Posterior vena cava (tissue), 2 donors: Measurements from ENCODE around the gene C1QTNF2. TPM values are rescaled to one million over a fixed set of nuclear protein-coding genes. Genes with fewer than 3 reads are reported as not detected.

Experiments used
- DNase-seq: peaks from one replicate; pipeline ENCODE4 v3.0.0-alpha.2; 2020; ENCODE audit warnings: low spot score
- intact Hi-C, 2 donors: fragments of 100-400 bp; cut with DNase I; formaldehyde crosslinking; loops; one replicate each; pipeline versions ENCODE4 v1.14.1 to v1.14.2; 2022 to 2023
- long read RNA-seq, 2 donors: library from polyadenylated mRNA; unstranded; transcript quantifications; one replicate each; pipeline ENCODE4 v2.0.0, GENCODE V29; 2020 to 2021
- total RNA-seq, 2 donors: library from RNA; stranded (reverse); fragmentation: NEBNext Ultra II Directional; extraction: Animal tissue kit (Norgen Biotek cat#: 25700); gene quantifications; one replicate each; pipeline ENCODE4 v1.2.1, GENCODE V29; 2021
- donor health status: DM: yes; HTN: yes; CAD: no.
- donor health status: DM: yes; HTN: yes; CAD: no.

The C1QTNF2 gene, protein sequence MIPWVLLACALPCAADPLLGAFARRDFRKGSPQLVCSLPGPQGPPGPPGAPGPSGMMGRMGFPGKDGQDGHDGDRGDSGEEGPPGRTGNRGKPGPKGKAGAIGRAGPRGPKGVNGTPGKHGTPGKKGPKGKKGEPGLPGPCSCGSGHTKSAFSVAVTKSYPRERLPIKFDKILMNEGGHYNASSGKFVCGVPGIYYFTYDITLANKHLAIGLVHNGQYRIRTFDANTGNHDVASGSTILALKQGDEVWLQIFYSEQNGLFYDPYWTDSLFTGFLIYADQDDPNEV
- total RNA-seq: 1 to 10 TPM; 7.1 to 9.7 TPM
- long read RNA-seq, donor 1, transcript C1QTNF2-201 (3 exons, 2,414 nt): major isoform, 14 of 16 reads
- long read RNA-seq, donor 1, partial matches to known transcripts: 0 of 16 reads
- long read RNA-seq, donor 1, other reads (novel, unspliced or antisense): 2 of 16 reads
- long read RNA-seq, donor 2, transcript C1QTNF2-201 (3 exons, 2,414 nt): major isoform, 37 of 53 reads
- long read RNA-seq, donor 2, partial matches to known transcripts: 5 of 53 reads
- long read RNA-seq, donor 2, other reads (novel, unspliced or antisense): 11 of 53 reads

DNA sequence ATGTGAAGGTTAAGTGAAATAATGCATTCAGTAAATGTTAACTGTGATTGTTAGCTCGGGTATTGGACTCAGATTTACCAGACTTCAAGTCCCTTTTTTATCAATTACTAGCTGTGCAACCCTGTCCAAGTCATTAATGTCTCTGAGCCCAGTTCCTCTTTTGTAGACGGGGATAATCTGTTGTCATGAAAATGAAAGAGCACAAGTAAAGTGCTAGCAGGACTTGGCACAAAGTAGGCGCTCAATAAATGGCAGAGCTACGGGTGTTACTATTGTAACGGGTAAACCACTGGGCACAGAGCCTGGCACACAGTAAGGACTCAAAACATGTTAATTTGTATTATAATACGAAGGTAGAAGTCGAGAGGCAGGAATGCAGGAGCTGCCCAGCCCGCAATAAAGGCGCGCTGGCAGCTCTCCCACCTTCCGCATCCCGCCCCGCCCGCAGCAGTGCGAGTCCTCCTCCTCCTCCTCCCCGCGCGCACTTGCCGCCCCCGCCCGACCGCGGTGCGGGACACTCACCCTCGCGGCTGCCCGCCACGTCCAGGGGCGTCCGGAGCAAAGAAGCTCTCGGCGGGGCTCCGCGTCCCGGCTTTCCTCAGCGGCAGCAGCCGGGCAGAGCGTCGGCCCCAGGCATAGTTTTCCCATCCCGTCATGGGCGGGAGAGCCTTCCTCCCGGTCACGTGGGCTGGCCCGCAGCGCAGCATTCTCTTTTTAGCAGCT, at the start of gene C1QTNF2:
C1QTNF2 (minus strand) TSS at position 637 of the 723 bp plus-strand sequence. CDS start 15,615 bp downstream, outside the sequence.
- intact Hi-C loops: no loop called here
- DNase-seq: peak; percentile 91

DNA sequence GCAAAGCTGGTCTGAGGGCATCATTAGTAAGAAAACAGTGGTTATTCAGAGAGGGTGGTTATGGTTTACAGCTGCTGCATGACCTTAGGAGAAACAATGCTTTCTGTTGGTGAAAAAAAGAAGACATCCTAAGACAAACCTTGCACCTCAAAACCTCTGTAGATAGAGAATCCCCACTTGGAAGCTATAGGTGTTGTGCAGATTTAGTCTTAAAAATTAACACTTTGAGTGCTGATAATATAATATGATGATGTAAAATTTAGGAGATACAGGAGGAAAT, 49.8 kb upstream of the C1QTNF2 start:
- intact Hi-C loops: no loop called here
- no peak for DNase-seq

DNA sequence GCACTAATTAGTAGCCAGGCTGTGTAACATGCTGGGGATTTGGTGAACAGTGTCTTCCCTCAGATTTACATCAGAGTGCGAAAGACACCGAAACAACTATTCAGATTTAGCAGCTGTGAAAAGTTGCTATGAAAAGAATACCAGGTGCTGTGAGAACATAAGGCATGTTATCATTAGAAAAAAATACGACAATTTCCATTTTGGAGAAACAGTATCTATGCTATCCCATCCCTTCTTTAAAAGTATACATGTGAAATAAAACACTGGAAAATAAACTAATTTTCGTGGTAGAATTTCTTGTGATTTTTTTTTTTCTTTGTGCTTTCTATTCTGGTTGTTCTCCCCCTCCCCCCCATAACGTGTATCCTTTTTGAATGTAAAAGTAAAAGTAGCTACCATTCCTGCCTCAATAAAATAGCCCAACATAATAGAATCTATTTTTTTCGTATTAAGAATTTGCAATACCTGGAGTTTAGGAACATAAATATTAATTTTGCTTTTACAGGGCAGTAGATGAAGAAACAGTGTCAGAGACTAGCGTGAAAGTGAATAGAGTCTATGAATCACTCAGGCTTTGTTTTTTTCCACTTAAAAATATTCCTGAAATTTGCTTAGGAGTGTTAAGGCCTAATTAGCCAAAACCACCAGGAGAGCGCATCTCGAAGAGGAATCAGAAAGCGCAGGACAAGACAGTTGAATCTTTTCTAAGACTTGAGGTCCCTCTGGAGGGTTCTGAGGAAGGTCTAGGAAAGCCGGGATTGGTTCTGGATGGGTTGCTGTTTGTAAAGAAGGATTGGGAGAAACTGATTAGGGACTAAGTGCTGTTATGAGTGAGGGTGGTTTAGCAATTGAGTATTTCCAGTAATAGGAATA, 49.3 kb upstream of the C1QTNF2 start:
- intact Hi-C loops: no loop called here
- no peak for DNase-seq

- intact Hi-C loops: no loop called here
- peak; percentile 98 for DNase-seq
Measured at GRCh38 chr5:160418561-160419457, 48.4 kb upstream of the C1QTNF2 start, which contains the start of gene SLU7. TSS of gene SLU7 (minus strand) at chr5:160419081. CDS start at chr5:160415294, 3,787 bp downstream.

DNA sequence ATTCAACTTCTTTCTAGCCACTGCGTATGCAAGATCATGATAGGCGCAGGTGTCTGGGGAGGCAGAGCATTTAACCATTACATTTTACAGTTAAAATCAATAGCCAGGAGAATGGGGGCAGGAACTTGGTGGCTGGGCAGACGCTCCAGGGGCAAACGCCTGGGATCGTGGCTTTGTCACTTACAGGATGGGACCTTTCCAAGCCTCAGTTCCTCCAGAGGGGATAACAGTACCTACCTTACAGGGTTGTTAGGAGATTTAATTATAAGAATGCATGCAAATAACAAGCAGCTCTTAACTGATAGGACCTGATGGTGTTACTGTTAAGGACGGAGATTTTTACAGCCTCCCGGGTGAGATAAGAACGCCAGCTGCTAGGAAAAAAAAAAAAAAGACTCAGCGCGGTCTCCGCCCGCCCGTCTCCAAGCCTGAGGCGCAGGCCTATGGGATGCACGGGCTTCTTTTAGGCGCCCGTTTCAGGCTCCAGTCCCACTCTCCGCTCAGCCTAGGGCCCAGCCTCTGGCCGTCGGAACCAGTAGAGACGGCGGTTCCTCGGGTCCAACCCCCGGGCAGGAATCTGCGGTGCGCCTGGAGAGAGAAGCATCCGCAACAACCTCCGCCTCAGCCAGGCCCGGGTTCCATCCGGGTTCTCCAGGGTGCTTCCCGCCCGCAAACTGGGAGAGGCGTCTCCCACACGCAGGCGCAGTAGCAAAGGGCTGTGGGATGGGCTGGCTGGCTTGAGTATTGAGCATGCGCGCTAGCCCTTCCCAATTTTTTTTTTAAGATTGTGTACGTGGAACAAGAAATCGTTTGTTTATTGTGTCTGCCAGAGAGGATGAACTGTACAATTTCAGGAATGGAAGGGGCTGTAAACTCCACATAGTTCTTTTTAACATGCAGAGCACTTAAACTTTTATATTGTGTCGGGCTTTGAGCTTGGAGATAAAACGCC, 29.3 kb upstream of the C1QTNF2 start, which contains the start of gene FAM200C:
FAM200C (minus strand) TSS at position 653 of the 952 bp plus-strand sequence. CDS start 4,564 bp downstream, outside the sequence.
- DNase-seq: peak; percentile 97
- intact Hi-C loops: loop anchor here in 1 of 2 donors (10.0 kb wide), 1 partner anchor 375 kb away; no protein-coding TSS in a partner anchor

DNA sequence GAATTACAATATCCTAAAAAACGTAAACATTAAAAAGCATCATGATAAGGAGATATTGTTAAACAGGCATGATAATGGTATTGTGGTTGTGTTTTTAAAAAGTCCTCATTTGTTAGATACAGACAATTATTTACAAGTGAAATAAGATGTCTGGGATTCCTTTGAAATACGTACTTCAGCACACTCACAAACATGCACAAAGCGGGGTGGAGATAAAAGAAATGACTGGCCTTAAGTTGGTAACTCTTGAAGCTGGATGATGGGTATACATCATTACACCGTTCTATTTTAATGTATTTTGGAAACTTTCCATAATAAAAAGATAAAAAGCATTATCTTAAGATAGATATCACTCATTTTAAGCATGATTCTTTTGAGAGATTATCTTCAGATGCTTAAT, 28.4 kb upstream of the C1QTNF2 start:
- DNase-seq: no peak
- intact Hi-C loops: loop anchor here in 1 of 2 donors (10.0 kb wide), 1 partner anchor 374 kb away; no protein-coding TSS in a partner anchor

DNA sequence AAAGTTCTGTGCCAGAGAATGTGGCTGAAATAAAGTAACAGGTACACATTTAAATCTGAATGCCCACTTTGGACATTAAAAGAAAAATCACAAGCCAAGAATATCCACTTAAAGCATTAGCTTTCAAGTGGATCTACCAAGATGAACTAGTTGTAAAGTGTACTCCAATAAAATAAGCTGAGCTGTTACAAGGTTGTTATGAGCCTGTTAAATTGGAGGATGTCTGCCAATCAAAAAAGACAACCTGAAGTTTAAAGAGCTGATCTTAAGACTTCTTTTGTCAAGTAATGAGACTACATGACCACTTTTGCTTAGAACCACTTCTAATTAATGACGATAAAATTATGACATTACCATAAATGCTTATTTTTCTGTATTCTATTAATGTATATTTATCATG, 27.1 kb upstream of the C1QTNF2 start:
- no peak for DNase-seq
- intact Hi-C loops: loop anchor here in 1 of 2 donors (10.0 kb wide), 1 partner anchor 373 kb away; no protein-coding TSS in a partner anchor

GRCh38 chr5:160395111-160395510, 24.7 kb upstream of the C1QTNF2 start:
- intact Hi-C loops: loop anchor here in 1 of 2 donors (10.0 kb wide), 1 partner anchor 370 kb away; no protein-coding TSS in a partner anchor
- DNase-seq: no peak

GRCh38 chr5:160390787-160391696, 20.6 kb upstream of the C1QTNF2 start:
- DNase-seq: no peak
- intact Hi-C loops: loop anchor here in 1 of 2 donors (5.0 to 10.0 kb wide), 3 partner anchors 44 to 366 kb away; no protein-coding TSS in a partner anchor

GRCh38 chr5:160387445-160387844, 17.0 kb upstream of the C1QTNF2 start:
- no peak for DNase-seq
- intact Hi-C loops: loop anchor here in 1 of 2 donors (5.0 kb wide), 1 partner anchor 190 kb away; no protein-coding TSS in a partner anchor

DNA sequence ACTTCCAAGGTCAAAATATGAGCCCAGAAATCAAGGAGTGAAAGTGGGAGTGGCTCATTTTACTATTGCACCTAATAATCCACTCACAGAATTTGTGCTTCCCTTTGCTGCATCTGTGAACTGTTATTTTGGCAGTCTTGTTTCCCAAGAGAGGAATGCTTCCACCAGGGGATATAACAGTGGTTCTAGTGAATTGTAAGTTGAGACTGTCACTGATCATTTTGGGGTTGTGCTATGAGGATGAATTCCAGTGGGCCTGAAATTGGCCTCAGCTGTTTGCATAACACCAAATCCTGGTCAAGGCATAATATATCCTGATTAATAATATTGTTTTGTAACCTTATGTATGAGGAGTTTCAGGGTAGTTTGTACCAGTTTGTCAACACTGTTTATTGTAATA, 15.1 kb upstream of the C1QTNF2 start:
- intact Hi-C loops: loop anchor here in 1 of 2 donors (5.0 kb wide), 1 partner anchor 188 kb away; no protein-coding TSS in a partner anchor
- DNase-seq: no peak

DNA sequence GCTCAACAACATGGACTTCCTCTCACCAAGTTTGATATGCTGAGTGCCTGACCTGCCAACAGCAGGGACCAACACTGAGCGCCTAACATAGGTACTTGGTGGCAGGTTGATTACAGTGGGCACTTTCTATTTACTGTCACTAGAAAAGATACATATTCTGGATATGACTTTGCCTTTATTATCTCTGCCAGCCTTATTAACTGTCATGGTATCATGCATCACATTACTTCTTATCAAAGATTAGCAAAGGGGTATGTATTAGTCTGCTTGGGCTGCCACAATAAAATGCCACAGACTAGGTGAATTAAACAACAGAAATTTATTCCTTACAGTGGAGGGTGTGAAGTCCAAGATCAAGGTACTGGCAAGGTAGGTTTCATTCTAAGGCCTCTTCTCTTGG, 14.3 kb upstream of the C1QTNF2 start:
- DNase-seq: no peak
- intact Hi-C loops: loop anchor here in 1 of 2 donors (5.0 kb wide), 2 partner anchors 187 to 1312 kb away; no protein-coding TSS in a partner anchor

DNA sequence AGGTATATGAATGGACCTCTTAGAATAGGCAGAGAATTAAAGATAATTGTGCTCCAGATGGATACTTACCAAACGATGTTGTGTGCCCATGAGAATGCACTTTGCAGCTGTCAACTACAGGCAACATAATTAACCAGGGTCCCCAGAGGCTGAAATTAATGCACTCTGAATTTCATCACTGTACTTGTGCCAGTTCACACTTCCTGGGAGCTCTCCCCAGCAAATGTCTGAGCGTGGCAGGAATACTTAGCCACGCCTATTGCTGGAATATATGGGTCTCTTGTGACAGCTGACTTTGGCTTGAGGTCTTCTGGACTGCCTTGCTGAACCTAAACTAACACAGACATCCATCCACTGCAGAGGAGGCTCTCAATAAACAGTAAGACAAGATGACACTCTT, 11.9 kb upstream of the C1QTNF2 start:
- intact Hi-C loops: loop anchor here in 1 of 2 donors (5.0 kb wide), 1 partner anchor 1310 kb away; no protein-coding TSS in a partner anchor
- DNase-seq: no peak

DNA sequence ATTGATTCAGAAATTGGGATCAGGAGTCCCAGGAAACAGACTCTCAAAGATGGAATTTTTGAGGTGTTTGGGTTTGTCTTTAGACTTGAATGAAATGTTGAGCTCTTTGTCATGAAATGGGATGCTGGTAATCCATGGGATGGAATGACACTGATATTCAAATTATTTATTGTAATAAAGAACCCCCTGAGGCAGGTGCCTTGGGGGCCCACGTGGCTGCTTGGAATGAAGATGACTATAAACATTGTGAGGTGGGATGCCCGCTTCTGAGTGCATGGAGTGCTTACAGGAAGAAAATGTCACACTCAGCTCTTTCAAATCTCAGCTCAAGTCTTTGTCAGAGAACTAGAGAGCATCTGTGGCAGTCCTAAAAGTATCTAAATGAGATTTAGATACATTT, 9.6 kb upstream of the C1QTNF2 start:
- intact Hi-C loops: loop anchor here in 1 of 2 donors (5.0 kb wide), 1 partner anchor 1308 kb away; no protein-coding TSS in a partner anchor
- DNase-seq: no peak

DNA sequence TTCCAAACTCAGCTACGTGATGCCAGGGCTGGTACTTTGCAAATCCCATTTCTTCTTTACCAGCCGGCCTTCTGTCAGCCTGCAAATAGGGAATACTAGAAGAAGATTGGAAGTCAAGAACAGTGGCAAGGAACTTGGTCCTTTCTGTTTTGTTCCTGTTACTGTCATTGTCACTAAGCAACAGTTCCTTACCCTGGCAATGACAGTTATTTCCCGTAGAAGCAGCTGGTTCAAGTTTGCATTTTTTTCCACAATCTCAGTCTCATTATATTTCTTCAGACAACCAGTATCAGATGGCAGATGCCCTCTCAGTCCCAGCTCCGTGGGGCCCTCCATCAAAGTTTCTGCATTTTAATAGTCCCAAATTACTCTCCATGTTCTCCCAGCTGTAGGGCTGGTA, 9.1 kb upstream of the C1QTNF2 start:
- intact Hi-C loops: no loop called here
- no peak for DNase-seq
